ENCODE results near the gene SAMD8.
A peak's percentile ranks its signal among the peaks of the same experiment; 100 is the strongest.
"Not testable (repeated sequence)": the region's sequence is repeated elsewhere in the genome, so short reads cannot be mapped to it uniquely, and the experiment has no call there.

Gene SAMD8

DNA sequence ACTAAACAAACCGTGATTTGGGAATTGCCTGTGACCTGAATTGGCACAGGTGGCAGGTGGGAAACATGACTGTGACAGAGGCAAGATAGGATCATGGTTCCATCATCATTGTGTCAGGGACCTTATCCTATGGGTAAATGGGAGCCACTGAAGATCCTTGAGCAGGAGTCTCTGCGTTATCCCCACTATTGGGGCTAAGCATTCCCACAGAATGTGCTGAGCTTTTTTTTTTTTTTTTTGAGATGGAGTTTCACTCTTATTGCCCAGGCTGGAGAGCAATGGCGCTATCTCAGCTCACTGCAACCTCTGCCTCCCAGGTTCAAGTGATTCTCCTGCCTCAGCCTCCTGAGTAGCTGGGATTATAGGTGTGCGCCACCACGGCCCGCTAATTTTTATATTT lies 88.5 kb downstream of the SAMD8 start:
- DNase-seq: not testable (repeated sequence)

DNA sequence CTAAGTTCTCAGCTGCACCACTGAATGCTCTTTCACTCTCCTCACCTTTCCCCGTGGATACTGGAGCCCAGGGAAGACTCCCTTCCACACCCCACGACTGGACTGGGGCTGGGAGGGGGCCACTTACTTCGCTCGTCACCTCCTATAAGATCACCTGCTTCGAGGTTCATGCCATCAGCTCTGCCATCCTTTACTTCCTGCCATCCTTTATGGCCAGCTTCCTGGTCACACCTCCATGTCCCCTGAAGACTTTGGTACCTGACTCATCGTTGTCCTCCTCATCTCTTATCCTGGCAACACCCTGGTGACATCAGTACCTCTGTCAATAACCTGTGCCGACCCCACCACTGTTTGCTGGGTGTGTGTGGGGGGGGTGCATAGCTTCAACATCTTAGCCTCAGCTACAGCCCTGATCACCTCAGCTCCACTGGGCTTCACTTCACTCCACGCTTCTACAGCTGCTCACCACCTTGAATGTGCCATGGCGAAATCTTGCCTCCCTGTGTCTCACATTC lies 90.4 kb downstream of the SAMD8 start:
- no peak for DNase-seq

DNA sequence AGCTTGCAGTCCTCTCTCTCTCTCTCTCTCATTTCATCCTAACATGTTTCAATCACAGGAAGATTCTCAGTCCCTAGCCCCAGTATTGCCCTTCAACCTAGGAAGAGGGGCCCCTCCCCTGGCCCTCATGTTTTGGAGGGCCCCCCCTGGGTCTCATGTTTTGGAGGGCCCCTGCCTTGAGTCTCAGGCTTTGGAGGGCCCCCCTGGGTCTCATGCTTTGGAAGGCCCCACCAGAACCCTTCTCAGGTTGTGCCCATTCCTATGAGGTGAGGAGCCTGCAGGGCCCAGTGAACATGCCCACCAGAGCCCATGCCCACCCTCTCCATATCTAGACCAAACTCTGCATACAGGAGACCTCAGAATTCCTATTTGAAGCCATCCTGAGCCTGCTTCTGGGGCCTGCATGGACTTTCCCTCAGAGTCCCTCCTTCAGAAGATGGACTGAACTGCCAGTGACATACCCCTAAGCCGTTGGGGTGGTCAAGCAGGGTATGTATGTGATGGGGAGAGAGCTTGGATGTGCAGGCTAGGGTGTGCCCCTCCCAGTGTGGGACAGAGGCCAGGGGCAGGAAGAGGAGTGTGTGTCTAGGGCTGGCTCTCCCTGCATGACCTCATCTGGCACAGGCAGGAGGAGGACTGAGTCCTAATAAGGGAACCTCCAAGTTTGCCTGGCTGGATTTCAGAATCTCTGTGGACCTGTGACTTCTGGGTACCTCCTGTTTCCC lies 91.0 kb downstream of the SAMD8 start:
- DNase-seq: no peak

DNA sequence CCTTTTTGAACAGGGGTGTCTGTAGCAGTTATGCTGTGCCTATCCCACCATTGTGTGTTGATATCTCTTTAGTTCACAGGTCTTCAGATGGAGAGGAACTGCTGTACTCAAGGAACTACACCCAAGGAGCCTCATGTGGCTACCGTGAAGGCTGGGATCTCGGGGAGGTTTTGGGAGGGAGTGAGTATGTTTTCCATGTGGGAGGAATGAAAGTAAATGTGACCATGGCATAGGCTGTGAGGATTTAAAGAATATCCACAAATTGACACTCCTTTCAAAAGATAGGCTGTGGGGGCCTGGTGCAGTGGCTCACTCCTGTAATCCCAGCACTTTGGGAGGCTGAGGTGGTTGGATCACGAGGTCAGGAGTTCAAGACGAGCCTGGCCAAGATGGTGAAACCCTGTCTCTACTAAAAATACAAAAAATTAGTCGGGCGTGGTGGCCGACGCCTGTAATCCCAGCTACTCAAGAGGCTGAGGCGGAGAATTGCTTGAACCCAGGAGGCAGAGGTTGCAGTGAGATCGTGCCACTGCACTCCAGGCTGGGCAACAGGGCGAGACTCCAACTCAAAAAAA lies 91.7 kb downstream of the SAMD8 start:
- not testable (repeated sequence) for DNase-seq

DNA sequence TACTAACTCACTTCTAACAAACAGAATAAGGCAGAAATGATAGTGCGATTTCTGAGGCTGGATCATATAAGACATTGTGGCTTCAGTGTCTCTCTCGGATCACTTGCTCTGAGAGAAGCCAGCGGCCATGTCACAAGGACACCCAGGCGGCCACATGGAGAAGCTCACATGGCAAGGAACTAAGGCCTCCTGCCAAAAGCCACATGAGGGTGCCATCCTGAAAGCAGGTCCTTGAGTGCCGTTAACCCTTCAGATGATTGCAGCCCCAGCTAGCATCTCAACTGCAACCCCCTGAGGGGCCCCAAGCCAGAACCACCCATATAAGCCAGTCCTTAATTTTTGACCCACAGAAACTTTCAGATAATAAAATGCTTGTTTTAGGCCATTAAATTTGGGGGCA lies 92.3 kb downstream of the SAMD8 start:
- DNase-seq: no peak

DNA sequence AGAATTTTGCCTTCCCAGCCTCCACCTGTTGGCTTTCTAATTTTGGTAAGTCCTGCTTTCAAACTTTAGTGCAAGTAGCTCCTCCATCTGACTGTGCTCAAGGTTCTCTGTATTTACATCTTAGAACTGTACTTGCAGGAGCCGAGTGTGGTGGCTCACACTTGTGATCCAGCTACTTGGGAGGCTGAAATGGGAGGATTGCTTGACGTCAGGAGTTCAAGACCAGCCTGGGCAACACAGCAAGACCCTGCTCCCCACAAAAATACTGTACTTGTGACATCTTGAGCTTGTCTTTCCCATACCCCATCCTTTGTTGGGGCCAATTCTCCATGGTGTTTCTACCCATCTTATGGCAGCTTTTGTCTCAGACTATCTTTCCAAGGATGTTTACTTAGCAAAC lies 94.5 kb downstream of the SAMD8 start:
- DNase-seq: no peak

DNA sequence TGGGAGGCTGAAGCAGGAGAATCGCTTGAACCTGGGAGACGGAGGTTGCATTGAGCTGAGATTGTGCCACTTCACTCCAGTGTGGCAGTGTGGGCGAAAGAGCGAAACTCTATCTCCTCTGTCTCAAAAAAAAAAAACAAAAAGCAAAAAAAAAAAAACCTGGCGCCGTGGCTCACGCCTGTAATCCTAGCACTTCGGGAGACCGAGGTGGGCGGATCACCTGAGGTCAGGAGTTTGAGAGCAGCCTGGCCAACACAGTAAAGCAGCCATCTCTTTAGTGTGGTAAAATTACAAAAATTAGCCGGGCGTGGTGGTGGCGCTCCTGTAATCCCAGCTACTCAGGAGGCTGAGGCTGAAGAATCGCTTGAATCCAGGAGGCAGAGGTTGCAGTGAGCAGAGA lies 95.2 kb downstream of the SAMD8 start:
- not testable (repeated sequence) for DNase-seq

DNA sequence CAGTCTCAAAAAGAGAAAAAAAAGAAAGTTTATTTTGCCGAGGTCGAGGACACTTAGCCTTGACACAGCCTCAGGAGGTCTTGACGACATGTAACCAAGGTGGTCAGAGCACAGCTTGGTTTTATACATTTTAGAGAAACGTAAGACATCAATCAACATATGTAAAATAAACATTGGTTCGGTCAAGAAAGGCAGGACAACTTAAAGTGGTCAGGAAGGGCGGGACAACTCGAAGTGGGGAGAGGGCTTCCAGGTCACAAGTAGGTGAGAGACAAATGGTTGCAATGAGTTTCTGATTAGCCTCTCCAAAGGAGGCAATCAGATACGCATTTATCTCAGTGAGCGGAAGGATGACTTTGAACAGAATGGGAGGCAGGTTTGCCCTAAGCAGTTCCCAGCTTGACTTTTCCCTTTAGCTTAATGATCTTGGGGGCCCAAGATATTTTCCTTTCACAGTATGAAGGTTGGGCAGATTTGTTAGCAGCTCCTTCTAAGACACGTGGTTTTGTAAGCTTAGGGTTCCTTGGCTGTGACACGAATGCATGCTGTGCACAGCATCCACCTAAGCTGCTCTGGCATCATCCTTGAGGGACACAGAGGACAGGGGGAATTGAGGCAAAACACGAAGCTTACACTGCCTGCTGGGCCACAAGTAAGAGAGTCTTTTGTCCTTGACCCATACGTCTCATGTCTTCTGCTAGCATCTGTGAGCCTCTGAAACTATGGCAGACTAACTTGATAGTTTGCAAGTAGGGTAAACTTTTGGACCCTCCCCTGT lies 95.8 kb downstream of the SAMD8 start:
- no peak for DNase-seq

DNA sequence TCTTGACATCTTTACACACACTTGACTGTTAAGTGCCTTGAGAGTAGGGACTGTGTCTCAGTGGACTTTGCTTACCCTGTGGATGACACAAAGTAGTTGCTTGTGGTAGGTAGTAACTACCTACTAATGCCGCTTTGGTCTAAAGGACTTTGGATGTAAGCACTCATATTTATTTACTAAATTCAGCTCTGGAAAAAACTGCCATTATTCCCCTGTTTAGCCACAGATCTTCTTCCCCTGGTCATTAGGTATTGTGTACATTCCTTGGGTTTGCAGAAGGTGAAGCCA lies 96.3 kb downstream of the SAMD8 start:
- no peak for DNase-seq

DNA sequence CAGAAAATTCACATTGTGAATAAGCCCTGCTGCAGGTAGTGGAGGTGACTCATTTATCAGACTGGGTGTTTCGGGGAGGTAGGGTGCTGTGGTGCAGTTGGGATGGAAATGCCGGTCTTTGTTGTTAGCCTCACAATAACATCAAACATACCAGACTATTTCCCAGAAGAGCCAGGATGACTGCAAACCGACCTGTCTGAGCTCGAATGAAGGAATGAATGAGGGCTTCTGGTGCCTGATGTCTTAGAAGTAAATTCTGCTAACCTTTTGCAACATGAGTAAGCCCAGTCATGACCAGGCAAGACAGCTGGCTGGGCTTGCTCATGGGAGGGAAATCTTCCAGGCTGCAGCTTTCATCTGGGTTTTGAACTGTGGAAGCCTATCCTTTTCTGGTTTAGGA lies 96.7 kb downstream of the SAMD8 start:
- DNase-seq: no peak

DNA sequence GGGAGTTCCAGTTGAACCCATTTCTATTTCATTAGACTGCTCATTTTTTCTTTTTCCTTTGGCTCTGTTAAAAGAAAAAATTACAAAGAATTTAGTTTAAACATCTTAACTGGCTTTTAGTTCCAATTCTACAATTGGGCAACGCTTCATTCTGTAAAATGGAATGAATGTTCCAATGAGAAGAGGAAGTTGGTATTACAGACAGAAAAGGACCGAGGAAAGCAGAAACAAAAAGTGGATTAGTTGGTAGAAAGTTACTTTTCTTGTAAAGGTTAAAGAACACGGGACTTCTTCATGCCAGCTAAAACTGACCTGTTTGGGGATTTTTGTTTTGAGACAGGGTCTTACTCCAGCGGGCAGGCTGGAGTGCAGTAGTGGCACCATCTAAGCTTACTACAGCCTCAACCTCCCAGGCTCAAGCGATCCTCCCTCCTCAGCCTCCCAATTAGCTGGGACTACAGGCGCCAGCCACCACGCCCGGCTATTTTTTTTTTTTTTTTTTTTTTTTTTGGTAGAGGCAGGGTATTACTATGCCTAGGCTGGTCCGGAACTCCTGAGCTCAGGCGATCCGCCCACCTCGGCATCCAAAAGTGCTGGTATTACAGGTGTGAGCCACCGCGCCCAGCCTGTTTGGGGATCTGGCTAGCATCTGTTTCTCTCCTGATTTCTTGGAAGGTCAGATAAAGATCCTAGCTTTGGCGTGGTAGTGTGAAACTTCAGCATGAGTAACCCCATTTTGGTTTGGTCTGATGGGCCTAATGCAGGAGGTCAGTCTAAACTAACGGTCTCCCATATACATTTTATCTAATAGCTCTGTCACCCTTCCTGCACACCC lies 97.8 kb downstream of the SAMD8 start:
- peak; percentile 23 for DNase-seq

DNA sequence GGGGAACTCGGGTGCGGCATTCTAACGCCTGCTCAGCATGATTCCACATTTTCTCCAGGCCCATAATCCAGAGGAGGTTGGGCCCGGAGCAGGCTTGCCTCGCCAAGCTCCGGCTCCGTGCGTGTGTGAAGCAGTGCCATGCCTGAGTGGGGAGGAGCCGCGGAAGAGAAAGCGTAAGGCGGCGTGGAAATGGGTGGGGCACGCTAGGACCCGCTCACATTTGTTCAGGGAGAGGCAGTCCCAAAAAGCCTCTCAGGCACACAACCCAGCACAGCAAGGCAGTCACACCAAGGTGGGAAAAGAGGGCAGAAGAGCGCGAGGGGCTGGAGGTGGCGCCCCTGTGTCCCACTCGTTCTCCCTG lies 98.4 kb downstream of the SAMD8 start:
- peak; percentile 79 for DNase-seq

DNA sequence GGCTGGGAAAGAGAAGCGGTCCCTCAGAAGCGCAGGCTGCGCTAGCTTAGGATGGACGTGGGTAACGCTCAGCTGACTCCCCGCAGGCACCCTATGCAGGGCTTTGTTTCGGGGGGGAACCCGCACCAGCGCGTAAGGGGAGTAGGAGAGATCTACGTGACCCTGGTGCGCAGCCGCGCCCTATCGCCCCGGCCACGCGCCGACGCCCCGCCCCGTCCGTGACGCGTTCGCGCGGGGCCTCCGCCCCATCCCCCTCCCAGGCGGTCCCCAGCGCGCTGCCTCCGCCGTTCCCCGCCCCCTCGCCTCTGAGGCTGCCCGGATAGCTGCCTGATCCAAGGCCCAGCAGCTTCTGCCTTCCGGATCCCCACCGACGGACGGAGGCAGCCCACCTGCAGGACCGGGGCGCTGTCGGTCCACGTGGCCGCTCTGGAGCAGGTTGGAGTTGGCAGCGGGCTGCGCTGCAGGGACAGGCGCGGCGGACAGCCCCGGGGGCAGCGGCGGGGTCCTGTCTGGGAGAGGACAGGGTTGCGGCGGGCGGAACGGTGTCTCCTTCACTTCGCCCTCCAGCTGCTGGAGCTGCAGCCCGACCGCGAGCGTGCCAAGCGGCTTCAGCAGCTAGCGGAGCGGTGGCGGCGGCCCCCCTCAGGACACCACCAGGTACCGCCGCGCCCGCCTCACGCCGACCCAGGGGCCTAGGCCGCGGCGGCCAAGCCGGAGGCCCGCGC lies 99.0 kb downstream of the SAMD8 start, which contains the start of gene VDAC2:
TSS of gene VDAC2 (plus strand) at position 515 of the 725 bp plus-strand sequence. CDS start 363 bp downstream, outside the sequence.
- peak; percentile 87 for DNase-seq

DNA sequence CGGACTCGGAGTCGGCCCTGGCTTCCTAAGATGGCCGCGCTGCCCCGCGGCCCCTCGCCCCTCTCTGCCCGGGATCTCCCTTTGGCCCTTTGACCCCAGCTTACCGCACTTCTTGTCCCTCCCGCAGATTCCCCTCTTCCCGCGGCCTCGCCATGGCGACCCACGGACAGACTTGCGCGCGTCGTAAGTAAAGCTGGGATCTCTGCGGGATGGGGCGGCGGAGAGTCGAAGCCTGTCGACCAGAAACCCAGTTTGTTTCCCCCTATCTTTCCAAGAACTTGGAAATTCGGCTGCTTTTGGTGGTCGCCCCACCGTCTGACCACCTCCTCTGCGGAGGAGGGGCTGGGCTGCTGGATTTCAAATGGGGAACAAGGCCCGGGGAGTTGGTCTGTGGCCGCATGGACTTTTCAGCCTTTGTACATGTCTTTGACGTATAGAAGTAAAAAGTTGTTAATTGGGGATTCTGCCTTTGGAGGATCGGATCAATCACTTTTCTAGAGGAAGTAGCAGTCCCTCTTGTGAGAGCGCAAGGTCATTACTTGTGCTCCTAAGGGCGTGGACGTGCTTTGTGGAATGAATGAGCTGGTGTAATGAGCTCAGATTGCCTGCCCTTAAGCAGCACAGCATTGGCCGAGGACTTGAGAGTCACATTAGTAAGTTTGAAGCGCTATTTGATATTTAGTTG lies 99.7 kb downstream of the SAMD8 start:
- DNase-seq: peak; percentile 44

DNA sequence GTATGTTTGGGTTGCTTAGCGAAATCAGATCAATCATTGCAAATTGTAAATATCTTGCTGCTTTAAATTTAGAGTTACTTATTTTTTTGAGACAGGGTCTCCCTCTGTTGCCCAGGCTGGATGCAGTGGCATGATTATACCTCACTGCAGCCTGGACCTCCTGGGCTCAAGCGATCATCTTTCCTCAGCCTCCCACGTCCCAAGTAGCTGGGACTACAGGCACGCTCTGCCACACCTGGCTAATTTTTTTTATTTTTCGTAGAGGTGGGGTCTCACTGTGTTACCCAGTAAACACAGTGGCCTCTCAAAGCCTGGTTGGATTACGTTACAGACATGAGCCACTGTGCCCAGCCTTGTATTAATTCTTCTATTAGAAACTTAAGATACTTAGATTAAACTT lies 100.9 kb downstream of the SAMD8 start:
- no peak for DNase-seq

DNA sequence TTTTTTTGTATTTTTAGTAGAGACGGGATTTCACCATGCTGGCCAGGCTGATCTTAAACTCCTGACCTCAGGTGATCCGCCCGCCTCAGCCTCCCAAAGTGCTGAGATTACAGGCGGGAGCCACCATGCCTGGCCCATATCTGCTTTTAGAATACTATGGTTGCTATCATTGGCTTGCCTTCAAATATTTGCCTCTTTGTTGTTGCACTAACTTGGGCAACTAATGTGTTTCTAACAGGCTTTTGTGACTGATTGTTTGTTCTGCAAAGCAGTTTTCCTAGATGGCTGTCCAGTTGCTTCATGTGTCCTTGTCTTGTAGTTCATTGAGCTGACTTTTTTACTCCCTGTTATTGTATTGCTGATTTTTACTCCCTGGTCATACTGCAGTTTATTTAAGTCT lies 108.8 kb downstream of the SAMD8 start:
- no peak for DNase-seq

DNA sequence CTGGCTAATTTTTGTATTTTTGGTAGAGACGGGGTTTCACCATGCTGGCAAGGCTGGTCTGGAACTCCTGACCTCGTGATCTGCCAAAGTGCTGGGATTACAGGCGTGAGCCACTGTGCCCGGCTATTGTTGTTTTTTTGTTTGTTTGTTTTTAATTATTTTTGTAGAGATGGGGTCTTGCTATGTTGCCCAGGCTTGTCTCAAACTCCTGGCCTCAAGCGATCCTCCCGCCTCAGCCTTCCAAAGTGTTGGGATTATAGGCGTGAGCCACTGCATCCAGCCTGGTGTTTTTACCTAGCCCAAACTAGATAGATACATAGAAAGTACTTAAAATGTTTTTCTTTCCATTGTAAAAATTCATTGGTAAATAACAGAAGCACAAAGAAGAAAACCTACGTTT lies 110.0 kb downstream of the SAMD8 start:
- DNase-seq: not testable (repeated sequence)

DNA sequence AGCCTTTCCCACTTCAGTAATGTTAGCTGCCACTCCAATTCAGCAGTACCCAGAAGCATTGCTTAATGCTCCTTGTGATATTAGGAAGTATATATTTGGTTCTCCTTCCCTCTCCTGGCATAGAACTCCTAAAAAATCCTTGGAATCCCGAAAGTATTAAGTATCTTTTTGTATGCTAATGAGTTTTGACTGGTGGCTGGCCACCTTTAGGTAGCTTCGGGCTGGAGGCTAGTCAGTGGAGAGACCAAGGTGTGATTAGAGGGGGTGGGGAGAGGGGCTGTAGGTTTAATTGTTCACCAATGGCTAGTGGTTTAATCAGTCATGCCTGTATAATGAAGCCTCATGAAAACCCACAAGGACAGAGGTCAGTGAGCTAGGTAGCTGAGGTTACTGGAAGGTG lies 112.1 kb downstream of the SAMD8 start:
- DNase-seq: no peak

DNA sequence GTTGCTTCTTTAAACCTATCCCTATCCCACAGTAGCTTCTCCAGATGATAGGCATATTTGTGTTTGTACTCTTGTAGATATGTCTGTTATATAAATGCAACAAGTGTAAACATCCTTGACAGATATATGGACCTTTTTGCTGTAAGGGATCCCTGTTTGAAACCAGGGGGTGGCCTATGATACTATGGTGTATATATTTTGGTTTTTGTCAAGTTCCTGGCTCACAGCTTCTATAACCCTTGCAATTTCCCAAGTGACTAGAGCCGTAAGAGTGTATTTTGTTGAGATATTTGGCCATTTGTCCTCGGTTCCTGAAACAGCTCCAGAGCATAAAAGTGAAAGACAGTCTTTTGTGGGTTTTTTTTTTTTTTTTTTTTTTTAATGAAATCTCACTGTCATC lies 114.6 kb downstream of the SAMD8 start:
- no peak for DNase-seq

DNA sequence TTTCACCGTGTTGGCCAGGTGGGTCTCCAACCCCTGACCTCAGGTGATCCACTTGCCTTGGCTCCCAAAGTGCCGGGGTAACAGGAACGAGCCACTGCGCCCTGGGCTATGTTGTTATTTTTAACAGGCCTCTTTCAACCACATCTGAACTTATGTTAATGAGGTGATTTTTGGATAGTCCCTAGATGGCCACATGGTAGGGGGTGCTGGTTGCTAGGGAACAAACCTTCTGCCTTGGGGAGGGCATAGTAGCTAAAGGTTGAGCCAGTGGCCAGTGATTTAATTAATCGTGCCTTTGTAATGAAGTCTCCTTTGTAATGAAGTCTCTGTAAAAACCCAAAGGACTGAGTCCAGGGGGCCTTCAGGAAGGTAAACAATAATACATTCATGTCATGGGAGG lies 115.2 kb downstream of the SAMD8 start:
- DNase-seq: no peak

DNA sequence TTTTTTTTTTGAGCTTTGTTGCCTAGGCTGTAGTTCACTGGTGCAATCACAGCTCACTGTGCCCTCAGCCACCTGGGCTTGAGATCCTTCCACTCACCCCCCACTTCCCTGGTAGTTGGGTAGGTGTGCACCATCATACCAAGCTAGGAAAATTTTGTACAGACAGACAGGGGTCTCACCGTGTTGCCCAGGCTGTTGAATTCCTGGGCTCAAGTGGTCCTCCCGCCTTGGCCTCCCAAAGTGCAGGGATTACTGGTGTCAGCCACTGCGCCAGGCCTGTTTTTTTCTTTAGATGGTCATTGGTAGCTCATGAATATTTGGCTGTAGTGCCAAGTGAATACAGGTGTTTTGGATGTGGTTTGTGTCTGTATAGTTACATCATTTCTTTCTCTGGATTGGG lies 116.8 kb downstream of the SAMD8 start:
- no peak for DNase-seq

DNA sequence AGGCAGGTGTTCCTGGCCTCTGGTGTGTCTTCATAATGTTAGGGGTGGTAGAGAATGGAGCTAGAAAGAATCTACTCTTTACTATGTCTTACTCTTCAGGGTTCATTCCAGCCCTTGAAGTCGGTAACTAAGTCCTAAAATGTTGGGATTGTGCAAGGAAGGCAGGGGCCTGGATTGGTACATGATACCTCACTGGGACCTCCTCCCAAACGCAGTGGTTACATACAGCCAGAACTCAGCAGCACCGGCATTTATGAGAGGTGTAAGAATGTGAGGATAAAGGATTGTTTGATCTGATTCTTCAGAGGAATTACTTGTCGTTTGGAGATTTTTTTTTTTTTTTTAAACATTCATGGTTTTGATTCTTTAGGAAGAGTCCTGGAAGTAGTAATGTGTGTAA lies 117.4 kb downstream of the SAMD8 start:
- DNase-seq: no peak

Measured in NCI-H146 (cell line).